Spleen (tissue), 7 donors: ENCODE results near the gene C16orf87.

Experiments
- CTCF ChIP-seq, 11 experiments: fragments of 200-600 bp in 7 of 11; fragments of 450-650 bp in 4 of 11; sonication (generic) in 4 of 11; IDR thresholded peaks in 8 of 11; conservative IDR thresholded peaks in 3 of 11; 1 replicate in 7 of 11; 2 replicates in 4 of 11; pipeline versions ENCODE4 v1.4.0 to v1.8.0; 2016 to 2021; ENCODE audit warnings: antibody characterized with exemption in 11 of 11, inconsistent platforms in 4 of 11, mild to moderate bottlenecking in 1 of 11
- POLR2A ChIP-seq, 3 donors: fragments of 450-650 bp; IDR thresholded peaks; one replicate each; pipeline ENCODE4 v1.5.1; 2017; ENCODE audit warnings: antibody characterized with exemption in 3 of 3, mild to moderate bottlenecking in 1 of 3
- POLR2AphosphoS5 ChIP-seq, 3 donors: sonication (generic); formaldehyde crosslinking; IDR thresholded peaks; one replicate each; pipeline ENCODE4 v1.5.1; 2017; ENCODE audit warnings: antibody characterized with exemption in 3 of 3
- donor health status: DM: no; HTN: no; CAD: no; lungs with moderate emphysema.
- donor health status: DM: no; HTN: no; CAD: no.
- donor health status: DM: no; HTN: no; CAD: no.

- TF ChIP-seq CTCF (IDR thresholded peaks at IDR 0.05 in 8 of 11, conservative IDR thresholded peaks at IDR 0.05 in 3 of 11) = no peak
- TF ChIP-seq POLR2A (IDR thresholded peaks at IDR 0.05) = no peak
- TF ChIP-seq POLR2AphosphoS5 (IDR thresholded peaks at IDR 0.05) = no peak
Measured at GRCh38 chr16:46843898-46844642, 13.1 kb upstream of the C16orf87 start.
